ENCODE results near the gene SLC47A2.

Gene SLC47A2

DNA sequence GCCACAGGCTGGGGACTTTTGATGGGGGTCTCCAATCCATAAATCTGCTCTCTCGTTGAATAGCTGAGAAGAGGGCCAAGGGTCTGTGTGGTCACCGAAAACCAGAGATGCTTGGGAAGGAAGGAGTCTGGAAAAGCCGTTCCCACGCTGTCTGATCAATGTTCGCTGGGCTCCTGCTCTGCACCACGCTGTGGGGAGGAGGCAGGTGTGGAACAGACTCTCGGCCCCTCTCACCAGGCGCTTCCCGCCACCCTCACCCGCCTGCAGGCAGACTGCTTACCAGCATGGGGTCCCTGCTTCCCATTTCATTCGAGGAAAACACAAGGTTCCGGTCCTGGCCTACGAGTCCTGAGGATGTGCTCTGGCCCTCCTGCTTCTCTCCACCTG is 32.4 kb upstream of the SLC47A2 start:
- DNase-seq (ENCODE audit: extremely low spot score, insufficient read length, low read depth) (no peak), FAIRE-seq (no peak)

DNA sequence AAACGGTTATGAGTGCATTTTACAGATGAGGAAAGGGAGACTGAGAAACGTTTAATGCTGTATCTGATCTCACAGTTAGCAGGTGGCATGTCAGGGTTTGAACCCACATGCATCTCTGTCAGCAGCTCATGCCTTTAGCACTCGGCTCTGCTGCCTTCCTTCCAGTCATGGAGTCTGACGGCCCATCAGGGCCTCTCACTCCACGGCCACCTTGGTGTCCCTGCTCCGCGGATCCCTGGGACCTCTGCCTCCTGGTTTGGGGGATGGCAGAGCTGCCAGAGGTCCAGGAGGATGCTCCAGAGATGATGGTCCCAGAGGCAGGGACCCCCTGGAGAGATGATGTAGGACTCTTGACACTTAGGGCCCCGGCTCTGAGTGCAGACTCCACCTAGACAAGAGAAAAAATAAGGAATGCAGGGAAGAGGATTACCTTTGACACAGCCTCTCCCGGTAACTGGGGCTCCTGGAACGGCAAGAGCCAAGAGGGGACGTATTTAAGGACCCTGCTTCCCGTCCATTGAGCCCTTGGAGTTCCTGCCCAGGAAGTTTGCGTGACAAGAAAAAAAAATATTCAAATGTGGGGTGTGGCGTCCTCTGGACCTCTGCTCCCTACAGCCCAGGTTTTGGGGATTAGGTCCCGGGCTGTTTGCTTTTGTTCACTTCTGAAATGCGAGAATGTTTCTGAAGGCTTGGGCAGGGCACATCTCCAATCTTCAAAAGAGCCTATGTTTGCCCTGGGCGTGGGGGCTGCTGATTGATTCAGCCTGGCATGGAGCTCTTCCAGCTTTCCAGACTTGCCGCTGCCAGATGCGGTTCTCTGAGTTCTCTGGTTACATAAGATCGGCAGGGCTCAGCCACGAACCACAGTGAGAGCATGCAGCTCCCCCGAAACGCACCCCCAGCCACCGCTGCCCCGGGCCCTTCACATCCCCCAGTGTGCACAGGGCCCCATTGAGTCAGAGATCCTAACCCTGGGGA is 31.7 kb upstream of the SLC47A2 start, which contains the start of gene ALDH3A1:
Gene ALDH3A1, minus strand, starts transcription at position 470 of the 978 bp plus-strand sequence. CDS start 3,169 bp downstream, outside the sequence.
- FAIRE-seq (no peak), DNase-seq (ENCODE audit: extremely low spot score, insufficient read length, low read depth) (no peak)

DNA sequence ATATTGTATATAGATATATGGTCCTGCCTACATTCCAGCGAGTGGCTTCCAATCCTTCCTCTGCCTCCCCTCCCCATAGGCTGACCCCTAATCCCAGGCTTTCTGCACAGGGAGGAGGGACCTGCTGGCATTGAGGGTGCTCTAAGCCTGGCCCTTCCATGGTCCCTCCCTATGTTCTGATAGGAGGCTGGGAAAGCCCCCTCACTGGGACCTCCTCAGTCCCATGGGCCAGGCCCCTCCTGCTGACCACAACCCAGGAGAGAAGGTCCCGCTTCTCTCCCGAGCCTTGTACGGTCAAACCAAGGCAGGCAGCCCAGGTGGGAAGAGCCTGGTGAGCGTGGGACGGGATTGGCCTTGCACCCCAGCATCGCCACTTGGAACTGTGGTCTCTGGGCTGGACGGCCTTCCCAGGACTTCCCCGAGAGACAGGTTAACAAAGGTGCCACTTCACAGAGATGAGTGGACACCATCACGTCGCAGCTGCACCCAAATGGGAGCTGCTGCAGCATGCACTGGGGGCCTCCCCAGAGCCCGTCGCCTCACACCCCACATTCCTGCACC is 30.9 kb upstream of the SLC47A2 start:
- DNase-seq (ENCODE audit: extremely low spot score, insufficient read length, low read depth) (no peak), FAIRE-seq (no peak)

DNA sequence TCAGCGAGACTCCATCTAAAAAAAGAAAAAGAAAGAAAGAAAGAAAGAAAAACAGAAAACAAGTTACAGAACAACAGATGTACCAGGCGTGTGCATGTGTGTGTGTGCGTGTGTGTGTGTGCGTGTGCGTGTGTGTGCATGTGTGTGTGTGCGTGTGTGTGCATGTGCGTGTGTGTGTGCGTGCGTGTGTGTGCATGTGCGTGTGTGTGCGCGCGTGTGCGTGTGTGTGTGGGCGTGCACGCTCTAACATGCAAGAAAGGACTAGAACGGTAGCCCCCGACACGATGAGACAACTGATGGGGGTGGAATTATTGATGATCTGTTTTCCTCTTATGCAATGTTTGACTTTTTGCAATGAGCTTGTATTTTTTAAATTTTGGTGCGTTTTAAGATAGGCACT is 30.1 kb upstream of the SLC47A2 start:
- FAIRE-seq = no peak
- no peak for DNase-seq (ENCODE audit: extremely low spot score, insufficient read length, low read depth)

DNA sequence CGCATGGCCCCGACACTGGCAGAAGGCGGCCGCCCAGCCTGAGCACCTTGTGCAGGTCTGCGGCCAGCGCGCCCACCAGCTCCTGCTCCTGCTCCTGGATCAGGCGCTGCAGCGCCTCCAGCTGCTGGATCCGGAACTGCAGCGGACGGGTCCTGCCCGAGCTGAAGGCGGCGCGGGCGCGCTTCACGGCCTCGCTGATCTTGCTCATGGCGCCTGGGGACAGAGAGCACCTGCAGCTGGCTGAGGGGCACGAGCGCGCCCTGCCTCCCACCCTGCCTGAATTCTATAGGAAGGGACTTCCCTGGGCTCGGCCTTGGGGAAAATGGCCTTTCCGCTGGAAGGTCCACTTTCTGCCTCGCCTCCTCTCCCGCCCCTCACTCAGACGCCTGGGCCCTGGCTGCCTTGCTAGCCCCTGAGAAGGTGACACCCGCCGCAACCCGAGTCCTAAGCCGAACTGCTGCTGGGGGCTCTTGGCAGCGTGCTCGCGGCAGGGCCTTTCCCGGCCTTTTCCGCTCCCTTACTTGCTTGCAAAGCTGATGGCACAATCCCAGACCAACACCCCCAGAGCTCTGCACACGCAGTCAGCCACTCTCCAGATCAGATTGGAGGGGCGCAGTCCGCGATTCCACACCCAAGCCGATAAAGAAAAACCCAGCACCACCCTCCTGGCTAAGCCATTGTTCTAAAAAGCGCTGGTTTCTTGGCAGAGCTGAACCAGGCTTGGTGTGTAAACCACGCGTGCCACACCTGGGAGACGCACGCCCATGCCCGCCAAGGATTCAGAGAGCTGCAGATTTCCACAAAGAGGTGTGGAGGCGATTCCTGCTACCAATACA is 28.8 kb upstream of the SLC47A2 start:
- peak; percentile 60 for FAIRE-seq
- DNase-seq (ENCODE audit: extremely low spot score, insufficient read length, low read depth) = peak; percentile 54

DNA sequence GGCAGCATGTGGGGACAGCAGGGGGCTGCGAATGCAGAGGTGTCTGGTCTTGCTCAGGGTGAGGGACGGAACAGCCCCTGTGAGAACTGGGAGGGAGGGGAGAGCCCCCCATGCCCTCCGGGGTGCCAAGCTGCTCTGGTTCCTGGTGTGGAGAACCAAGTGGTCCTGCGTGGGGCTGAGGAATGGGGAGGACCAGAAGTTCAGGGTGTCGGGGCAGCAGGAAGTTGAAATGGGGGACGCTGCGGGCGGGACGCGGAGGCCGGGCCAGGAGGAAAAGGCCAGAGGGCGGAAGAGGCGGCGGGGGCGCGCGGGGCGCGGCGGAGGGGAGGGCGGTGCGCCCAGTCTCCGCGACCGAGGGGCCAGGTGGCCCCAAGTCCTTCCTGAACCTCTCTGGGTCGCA is 28.1 kb upstream of the SLC47A2 start:
- no peak for DNase-seq (ENCODE audit: extremely low spot score, insufficient read length, low read depth)
- no peak for FAIRE-seq

DNA sequence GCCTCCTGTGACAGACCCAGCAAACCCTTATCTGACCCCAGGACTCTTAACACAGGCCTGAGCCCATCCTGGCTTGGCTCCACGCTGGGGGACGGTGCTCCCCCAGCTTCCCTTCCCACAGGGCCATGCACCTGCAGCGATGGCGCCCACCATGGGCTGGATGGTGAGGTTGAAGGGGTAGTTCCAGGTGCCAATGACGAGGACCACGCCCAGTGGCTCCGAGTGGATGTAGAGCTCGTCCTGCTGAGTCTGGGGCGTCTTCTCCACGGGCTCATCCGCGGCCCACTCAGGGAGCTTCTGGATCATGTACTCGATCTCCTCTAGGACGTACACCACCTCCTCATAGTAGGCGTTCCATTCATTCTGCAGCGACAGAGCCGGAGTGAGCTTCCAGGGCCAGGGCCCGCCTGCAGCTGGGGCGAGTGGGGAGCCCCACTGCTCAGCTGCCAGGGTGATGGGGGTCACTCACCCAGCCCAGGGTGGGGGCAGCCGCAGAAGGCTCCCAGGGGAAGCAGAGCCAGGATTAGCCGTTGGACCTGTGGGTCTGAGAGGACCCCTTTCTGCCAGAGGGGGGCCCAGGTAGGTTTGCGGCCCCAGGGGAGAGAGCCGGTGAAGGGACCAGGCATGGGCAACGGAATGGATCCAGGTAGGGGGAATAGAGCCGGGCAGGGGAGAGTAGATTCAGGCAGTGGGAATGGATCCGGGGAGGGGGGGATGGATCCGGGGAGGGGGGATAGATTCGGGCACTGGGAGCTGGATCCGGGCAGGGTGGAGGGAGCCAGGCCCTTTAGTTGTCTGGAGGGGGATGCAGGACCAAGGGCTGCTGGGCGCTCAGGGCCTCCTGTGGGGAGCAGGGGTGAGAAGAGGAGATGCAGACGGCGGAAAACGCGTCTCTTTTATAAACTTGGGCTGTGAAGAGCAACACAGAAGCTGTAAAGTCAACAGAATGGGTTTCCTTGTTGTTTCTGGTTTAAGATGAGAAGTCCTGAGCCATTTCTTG is 27.0 kb upstream of the SLC47A2 start:
- FAIRE-seq = no peak
- DNase-seq (ENCODE audit: extremely low spot score, insufficient read length, low read depth) = no peak

DNA sequence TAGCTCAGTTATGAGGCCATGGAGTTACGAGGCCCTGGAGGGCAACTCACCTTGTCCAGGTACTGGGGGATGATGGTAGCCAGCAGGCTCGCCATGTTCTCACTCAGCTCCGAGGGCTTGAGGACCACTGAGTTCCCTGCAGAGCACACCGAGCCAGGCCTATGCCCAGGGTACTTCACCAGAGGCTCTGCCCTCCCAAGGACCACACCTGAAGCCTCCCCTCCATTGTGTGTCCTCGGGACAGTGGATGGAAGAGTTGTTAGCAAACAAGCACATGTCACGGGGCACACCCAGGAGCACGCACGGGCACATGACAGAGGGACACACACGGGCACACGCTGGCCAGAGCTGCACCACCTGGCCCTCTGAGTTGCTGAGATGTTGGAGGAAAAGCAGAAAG is 26.1 kb upstream of the SLC47A2 start:
- FAIRE-seq (no peak), DNase-seq (ENCODE audit: extremely low spot score, insufficient read length, low read depth) (no peak)

DNA sequence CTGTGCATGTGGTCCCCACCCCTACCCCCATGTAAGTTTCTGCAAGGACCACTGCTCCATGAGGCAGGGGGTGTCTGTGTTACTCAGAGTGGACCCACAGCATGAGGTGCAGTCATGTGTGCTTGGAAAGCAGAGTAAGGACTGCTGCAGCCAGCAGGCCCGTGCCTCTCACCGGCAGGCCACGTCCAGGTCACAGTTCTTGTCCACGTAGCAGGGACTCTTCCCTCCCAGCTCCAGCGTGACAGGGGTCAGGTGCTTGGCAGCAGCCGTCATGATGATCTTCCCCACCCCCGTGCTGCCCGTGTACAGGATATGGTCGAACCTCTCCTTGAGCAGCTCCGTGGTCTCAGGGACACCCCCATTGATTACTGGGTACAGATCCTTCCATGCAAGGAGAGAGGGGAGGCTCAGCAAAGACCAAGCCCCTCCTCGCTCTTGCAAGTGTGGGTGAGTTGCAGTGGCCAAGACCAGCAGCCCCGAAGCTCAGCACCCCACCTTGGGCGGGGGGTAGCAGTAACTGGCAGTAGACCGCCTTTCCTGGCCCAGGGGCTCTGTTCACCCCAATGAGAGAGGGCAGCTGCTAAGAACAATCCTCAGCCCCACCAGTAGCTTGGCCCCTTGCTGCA is 25.6 kb upstream of the SLC47A2 start:
- DNase-seq (ENCODE audit: extremely low spot score, insufficient read length, low read depth) = no peak
- FAIRE-seq = no peak

DNA sequence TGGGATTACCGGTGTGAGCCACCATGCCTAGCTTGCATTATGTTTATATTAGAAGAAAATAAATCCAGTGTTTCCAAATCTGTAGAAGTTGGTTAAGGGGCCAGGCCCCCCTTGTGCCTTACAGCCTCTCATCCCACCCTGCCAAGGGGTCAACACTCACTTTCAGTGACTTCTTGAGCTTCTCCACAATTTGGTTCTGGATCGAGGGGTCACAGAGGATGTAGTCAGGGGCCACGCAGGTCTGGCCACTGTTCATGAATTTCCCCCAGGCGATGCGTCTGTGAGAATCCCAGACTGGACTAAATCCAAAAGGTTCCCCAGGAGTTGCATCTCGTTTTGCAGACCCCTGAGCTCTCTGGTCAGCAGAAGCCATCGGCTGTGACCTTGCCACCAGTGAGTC is 24.5 kb upstream of the SLC47A2 start:
- DNase-seq (ENCODE audit: extremely low spot score, insufficient read length, low read depth) = no peak
- no peak for FAIRE-seq

DNA sequence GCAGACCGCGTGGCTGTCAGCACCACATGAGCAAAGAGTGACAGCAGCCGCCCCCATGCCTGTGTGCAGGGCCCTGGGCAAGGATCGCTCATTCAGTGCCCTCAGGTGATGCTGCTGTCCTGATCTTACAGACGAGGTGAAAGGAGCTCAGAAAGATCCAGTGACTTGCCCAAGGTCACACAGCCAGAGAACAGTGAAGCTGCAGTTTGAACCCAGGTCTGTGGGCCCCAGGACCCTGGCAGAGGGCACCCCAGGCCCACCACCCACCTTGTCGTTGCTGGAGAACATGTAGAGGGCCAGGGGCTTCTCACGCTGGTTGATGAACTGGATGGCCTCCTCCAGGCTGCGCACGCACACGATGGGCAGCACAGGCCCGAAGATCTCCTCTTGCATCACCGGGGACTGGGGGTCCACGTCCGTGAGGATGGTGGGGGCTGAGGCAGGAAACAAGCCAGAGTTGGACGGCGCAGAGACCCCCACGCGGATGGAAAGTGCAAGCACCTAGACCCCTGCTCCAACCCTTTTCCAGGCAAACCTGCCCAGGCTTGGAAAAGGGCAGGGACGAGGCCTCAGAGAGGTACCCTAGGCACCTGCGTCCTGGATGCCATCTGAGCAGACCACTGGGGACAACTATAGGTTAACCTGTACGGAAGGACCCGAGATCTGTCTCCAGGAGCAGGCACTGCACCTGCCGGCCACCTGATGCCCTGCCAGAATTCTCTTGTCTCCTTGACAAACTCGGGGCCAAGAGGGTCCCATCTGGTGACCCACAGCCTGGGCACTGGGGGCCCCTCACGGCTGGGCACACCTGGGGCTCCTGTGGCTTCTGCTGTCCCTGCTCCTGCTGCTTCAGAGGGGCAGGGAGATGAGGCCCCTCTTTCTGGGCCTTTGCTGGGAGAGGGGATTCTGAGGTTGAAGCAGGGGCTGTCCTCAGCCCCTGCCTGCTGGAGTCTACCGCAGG is 23.1 kb upstream of the SLC47A2 start:
- FAIRE-seq (no peak), DNase-seq (ENCODE audit: extremely low spot score, insufficient read length, low read depth) (no peak)

DNA sequence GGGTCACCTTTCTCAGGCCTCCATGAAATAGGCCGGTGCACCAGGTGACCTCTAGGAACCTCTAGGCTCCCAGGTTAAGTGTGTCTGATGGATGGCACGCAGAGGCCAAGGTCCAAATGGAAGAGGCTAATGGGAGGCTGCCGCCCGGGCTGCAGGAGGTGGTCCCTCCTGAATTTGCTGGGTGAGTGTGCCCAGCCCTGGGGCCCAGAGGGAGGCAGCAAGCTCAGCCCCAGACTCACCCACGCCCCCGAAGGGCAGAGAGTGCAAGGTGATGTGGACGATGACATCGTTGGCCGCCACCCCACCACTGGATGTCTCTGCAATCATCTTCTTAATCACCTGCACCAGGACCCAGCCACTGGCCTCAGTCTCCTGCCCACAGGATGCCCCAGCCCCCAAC is 22.4 kb upstream of the SLC47A2 start:
- no peak for FAIRE-seq
- DNase-seq (ENCODE audit: extremely low spot score, insufficient read length, low read depth) = no peak

DNA sequence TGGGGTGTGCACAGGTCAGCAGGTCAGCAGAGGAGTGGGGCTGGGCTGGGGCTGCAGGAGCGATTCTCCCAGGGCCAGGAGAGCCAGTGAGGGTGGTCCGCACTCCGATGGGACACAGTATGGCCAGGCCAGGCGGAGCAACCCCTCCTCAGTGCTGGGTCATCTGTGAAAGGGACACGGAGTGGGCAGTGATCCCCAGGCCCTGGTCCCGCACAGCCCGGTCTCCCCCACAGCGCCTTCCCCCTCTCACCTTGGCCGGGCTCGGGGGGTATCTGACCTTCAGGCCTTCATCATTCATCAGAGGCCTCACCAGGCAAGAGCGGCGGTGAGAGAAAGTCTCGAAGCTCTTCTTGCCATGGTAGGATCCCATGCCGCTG is 21.7 kb upstream of the SLC47A2 start:
- no peak for DNase-seq (ENCODE audit: extremely low spot score, insufficient read length, low read depth)
- no peak for FAIRE-seq

DNA sequence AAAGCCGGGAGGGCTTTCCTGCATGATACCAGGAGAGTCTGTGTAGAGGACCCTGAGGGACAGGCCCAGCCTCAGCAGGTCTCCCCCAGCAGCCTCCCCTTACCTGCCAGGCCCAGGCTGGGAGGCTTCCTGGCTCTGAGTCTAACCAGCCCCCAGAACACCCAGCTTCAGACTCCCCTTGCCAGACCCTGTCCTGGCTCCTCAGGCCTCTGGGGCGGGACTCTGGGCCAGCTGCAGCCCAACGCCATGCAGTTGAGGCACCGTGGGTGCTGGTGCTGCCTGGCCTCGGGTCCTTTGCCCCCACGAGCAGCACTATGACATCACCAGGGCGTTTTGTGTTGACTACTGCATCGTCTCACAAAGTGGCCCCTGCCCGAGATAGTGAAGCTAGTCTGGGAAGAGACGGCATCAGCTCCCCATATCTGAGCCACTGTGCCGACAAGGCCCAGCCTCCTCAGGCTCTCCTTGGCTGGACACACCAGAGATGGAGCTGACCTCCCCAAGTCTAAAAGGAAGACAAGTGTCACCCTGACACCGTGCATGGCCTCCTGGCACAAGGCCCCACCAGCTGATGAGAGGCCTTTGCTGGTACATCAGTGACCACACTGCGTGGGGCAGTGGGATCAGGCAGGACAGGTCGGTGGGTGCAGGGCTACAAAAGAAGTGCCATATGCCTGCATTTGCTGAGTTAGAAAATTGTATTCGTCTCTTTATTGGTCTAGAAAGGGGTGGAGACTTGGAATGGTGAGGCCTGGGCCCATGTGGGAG is 21.1 kb upstream of the SLC47A2 start:
- FAIRE-seq (no peak), DNase-seq (ENCODE audit: extremely low spot score, insufficient read length, low read depth) (no peak)

DNA sequence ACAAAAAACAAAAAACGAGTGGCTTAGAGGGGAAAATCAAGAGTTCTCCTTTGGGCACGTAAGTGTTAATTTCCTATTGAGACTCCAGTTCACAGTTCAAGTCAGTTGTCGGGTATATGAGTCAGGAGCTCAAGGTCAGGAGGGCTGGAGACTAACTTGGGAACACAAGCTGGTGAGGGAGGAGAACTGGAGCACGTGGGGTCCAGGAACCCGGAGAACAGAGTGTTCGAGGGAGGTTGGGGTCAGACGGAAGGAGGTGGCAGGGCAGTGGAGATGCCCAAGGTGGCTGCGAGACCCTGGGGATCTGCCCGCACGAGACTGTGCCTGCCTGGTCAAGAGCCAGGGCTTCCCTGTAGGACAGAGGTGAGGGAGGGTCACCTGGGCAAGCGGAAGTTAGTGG is 19.7 kb upstream of the SLC47A2 start:
- DNase-seq (ENCODE audit: extremely low spot score, insufficient read length, low read depth) (no peak), FAIRE-seq (no peak)

DNA sequence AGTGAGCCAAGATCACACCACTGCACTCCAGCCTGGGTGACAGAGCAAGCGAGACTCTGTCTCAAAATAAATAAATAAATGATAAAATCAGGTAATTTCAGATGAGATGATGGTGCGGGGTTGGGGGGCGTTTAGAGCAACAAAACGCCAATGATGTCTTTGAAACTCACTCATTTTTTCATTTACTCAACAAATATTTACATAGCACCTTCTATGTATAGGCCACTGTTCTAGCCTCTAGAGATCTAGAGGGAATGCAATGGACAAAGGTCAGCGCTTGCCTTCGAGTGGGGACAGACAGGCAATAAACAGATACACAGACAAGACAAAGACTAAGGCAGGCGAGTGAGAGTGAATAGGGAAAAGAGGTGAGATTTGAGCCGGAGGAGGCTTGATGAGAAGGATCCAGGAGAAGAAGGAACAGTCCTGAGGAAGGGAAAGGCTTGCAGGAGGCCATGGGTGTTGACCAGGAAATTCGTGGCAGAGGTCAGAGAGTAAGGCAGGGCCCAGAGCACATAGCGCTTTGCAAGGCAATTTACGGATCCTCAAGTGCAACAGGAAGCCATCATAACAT is 17.7 kb upstream of the SLC47A2 start:
- no peak for DNase-seq (ENCODE audit: extremely low spot score, insufficient read length, low read depth)
- FAIRE-seq = no peak

DNA sequence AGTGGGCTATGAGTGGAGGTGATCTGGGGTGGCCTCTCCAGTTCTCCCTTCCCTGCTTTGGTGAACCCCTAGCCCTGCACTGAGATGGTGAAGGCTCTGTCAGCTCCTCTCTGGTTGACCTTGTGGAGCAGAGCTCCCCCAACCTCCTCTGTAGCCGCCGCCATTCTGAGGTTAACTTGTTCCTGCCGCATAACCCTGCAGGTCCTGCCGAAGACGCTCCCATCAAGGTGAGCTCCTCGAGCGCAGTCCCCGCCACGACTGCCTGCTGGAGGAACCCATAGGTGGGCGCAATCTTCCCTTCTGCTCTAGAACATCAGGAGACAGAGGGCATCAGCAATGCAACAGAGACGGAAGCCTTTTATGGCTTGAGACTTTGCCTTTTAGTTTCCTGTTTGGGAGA is 15.2 kb upstream of the SLC47A2 start:
- FAIRE-seq (no peak), DNase-seq (ENCODE audit: extremely low spot score, insufficient read length, low read depth) (no peak)

All from GM18507 (cell line).